ENCODE data around the gene SOBP.

DNA sequence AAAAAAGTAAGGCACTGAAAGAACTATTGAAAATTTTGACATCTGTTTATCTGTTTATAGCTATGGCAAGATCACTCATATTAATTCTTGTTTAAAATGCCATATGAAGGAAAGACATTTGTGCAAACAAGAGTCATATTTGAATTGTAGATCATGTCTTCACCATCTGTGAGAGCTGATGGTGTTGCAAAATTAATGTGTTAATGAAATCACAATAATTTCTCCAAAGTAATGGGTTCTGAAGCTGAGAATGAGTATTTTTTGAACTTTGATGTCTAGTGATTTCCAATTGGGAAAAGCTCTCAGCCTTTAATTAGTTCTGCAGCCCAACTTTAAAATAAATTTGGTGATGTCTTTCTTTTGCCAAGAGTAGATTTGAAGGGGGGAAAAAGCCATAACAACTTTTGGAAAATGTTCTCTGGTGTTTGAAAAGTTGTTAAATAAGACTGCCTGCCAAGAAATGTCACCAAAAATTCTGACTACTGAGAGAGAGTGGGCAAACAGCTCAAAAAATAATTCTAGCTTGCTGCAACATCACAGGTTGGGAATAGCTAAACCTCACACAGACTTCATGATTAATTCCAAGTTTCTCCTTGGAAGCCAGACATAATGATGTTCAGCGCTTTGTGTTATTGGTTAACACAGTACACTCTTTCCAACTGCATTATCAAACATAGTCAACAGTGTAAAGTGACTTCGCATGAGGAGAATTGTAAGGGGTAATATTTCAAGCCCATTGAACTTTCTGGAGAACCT lies 142.6 kb downstream of the SOBP start:
- TF ChIP-seq ARNTL (CRISPR knock-in tag; IDR thresholded peaks at IDR 0.05; ENCODE audit: borderline replicate concordance, low read depth) (no peak), PPARA (CRISPR knock-in tag; IDR thresholded peaks at IDR 0.05; ENCODE audit: borderline replicate concordance) (no peak), CSRNP3 (CRISPR knock-in tag; IDR thresholded peaks at IDR 0.05) (no peak), ZNF565 (CRISPR knock-in tag; conservative IDR thresholded peaks at IDR 0.05; ENCODE audit: low read depth) (no peak), PATZ1 (CRISPR knock-in tag; IDR thresholded peaks at IDR 0.05; ENCODE audit: borderline replicate concordance) (no peak), ZFP30 (CRISPR knock-in tag; IDR thresholded peaks at IDR 0.05) (no peak), ISL1 (CRISPR knock-in tag; IDR thresholded peaks at IDR 0.05) (no peak)
- TF ChIP-seq, protein P1, sequence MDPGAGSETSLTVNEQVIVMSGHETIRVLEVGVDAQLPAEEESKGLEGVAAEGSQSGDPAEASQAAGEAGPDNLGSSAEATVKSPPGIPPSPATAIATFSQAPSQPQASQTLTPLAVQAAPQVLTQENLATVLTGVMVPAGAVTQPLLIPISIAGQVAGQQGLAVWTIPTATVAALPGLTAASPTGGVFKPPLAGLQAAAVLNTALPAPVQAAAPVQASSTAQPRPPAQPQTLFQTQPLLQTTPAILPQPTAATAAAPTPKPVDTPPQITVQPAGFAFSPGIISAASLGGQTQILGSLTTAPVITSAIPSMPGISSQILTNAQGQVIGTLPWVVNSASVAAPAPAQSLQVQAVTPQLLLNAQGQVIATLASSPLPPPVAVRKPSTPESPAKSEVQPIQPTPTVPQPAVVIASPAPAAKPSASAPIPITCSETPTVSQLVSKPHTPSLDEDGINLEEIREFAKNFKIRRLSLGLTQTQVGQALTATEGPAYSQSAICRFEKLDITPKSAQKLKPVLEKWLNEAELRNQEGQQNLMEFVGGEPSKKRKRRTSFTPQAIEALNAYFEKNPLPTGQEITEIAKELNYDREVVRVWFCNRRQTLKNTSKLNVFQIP (CRISPR knock-in tag; IDR thresholded peaks at IDR 0.05; ENCODE audit: borderline replicate concordance, low read depth) = no peak

Measured in SK-N-SH treated with all-trans-retinoic acid at 6 μM for 48 hours (cell line).